H1 (cell line): ENCODE data around the gene PTPRO. TPM values are rescaled to one million over a fixed set of nuclear protein-coding genes. Genes with fewer than 3 reads are reported as not detected.

Source experiments
- EGR1 ChIP-seq: IDR thresholded peaks from 2 replicates; pipeline ENCODE4 v1.6.1; 2011; ENCODE audit warnings: low read depth, low read length, borderline replicate concordance
- polyA plus RNA-seq, 7 experiments: library from polyadenylated mRNA; depleted of rRNA in 3 of 7; stranded (reverse) in 5 of 7; unstranded in 2 of 7; fragments of >200 nt in 5 of 7; fragments of 200-250 nt in 2 of 7; gene quantifications; 1 replicate in 5 of 7; 2 replicates in 1 of 7; 4 replicates in 1 of 7; pipeline versions ENCODE4 v1.2.1 to v1.2.3, GENCODE V29; 2011 to 2013; ENCODE audit warnings: missing spikeins in 2 of 7, mixed read lengths in 2 of 7
- total RNA-seq: library from RNA; stranded (reverse); fragmentation: NEBNext Ultra II Directional; extraction: Animal tissue kit (Norgen Biotek cat#: 25700); gene quantifications from 2 replicates; pipeline ENCODE4 v1.2.1, GENCODE V29; 2021

PTPRO gene
- total and polyA plus RNA-seq, 2 of the 8 experiments (the other 6 are each of a cell fraction or from before 2014, with no cell fraction given), result 0.73 to 1.7 TPM

DNA sequence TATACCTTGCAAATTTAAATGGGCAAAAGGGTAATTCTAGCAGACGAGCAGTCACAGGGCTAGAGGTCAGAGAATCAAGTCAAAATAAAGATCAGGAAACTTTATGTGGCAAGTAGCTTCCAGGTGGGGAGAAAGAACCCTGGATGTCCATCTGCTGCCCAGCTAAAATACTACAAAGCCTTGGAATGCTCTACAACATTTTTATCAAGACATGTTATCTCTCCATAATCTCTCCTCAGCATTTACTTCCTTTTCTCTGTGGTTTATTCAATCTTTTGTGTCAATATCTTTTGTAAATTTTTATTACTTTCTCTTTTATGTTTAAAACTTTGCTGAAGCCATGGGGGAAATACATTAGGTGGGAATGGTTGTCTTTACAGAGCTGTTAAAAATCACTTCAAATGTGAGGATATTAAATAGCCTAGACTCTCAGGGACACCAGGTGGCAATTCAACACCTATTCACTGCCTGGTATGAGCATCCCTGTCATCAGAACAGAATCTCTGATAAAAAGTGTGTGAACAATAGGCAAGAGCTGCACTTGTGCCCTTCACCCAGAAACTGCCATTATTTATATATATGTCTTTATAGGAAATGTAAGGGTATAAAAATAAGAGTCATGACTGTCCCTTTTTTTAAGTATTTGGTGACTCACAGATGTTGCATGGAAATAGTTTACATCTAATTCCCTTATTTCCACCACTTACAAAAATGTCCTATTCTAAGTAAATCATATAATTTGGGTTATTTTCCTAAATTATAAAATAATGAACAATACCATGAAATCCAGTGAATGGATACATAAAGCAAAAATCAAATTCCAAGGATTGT is 314.0 kb downstream of the PTPRO start (continued):
- no peak for TF ChIP-seq EGR1
